ENCODE data around the gene ELP4. TPM values are rescaled to one million over a fixed set of nuclear protein-coding genes. Genes with fewer than 3 reads are reported as not detected.

Gene ELP4
- total RNA-seq, 1 donor from 2014 or later = 16.7 TPM

- TF ChIP-seq, protein P1, sequence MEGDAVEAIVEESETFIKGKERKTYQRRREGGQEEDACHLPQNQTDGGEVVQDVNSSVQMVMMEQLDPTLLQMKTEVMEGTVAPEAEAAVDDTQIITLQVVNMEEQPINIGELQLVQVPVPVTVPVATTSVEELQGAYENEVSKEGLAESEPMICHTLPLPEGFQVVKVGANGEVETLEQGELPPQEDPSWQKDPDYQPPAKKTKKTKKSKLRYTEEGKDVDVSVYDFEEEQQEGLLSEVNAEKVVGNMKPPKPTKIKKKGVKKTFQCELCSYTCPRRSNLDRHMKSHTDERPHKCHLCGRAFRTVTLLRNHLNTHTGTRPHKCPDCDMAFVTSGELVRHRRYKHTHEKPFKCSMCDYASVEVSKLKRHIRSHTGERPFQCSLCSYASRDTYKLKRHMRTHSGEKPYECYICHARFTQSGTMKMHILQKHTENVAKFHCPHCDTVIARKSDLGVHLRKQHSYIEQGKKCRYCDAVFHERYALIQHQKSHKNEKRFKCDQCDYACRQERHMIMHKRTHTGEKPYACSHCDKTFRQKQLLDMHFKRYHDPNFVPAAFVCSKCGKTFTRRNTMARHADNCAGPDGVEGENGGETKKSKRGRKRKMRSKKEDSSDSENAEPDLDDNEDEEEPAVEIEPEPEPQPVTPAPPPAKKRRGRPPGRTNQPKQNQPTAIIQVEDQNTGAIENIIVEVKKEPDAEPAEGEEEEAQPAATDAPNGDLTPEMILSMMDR (conservative IDR thresholded peaks at IDR 0.05; ENCODE audit: low read depth, low read length) = no peak
- no peak overlapping the region for H3K4me3 ChIP-seq (ENCODE audit: low read depth, low read length)
- DNase-seq (ENCODE audit: low read depth) = no peak
These were observed 291.1 kb downstream of the ELP4 start for GRCh38 chr11:31800398-31801265.

- no peak overlapping the region for H3K4me3 ChIP-seq (ENCODE audit: low read depth, low read length)
- DNase-seq (ENCODE audit: low read depth) = no peak
- TF ChIP-seq, protein P1 (conservative IDR thresholded peaks at IDR 0.05; ENCODE audit: low read depth, low read length) = no peak
These were observed 291.7 kb downstream of the ELP4 start for GRCh38 chr11:31801298-31801702.

- TF ChIP-seq, protein P1 (conservative IDR thresholded peaks at IDR 0.05; ENCODE audit: low read depth, low read length) = no peak
- no peak for DNase-seq (ENCODE audit: low read depth)
- H3K4me3 ChIP-seq (ENCODE audit: low read depth, low read length) = no peak overlapping the region
These were observed 292.5 kb downstream of the ELP4 start for GRCh38 chr11:31802000-31802551.

- TF ChIP-seq, protein P1 (conservative IDR thresholded peaks at IDR 0.05; ENCODE audit: low read depth, low read length) = no peak
- no peak overlapping the region for H3K4me3 ChIP-seq (ENCODE audit: low read depth, low read length)
- DNase-seq (ENCODE audit: low read depth) = no peak
These were observed 293.0 kb downstream of the ELP4 start for GRCh38 chr11:31802609-31802989.

DNA sequence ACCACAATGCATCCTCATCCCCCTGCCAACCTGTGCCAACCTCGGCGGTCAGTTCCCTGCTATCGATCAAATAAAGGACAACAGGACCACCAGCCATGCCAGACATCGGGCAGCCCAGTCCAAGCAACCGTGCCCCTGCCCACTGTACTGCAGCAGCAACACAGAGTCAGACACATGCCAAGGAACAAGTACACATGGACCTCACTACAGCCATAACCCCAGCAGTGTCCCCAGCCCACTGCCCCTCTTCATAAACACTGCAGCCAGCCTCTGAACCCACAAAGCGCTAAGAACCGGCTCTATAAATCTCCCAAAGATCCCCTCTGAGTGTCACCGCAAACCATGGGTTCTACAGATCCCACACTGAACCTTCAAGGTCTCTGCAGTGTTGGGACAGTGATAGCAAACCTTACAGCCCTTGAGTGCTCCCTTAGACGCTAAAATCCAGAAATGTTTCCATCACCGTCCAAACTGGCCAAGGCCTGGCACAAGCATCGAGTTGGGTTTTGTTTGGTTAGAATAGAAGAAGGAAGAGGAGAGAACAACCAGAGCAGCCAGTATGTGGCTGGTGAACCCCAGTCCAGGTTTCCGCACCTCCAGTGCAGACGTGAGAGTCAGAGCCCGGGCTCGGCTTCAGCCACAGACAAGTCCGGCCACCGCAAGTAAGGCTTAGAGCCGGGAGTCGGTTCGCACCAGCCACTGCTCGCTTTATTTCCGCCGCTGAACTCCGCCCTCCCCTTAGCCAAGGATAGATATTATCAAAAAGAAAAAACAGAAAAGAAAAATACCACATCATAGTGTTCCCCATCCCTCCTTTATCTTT is 293.6 kb downstream of the ELP4 start:
- H3K4me3 ChIP-seq (ENCODE audit: low read depth, low read length) = no peak overlapping the region
- TF ChIP-seq, protein P1 (conservative IDR thresholded peaks at IDR 0.05; ENCODE audit: low read depth, low read length) = no peak
- DNase-seq (ENCODE audit: low read depth) = no peak

DNA sequence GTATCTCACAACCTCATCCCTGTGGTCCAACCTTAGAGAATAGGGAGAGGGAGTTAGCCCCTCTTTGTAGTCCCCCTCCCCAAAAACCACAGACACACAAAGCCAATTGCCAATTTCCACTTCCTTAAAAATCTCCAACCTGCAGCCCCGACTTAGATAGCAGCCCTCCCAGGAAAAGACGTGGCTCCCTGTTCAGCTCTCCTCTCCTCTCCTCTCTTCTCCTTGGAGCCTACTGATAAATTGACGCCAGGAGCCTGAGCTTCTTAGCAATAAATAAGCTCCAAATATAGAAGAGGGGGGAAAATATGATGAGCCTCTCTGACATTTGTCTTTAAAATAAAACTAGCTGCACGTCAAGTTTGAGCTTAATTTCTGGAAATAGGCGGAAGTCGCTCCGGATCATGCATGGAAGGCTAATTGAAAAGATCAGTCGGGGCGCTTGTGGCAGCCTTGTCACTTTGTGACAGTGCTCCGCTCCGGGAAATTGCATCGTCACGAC is 294.3 kb downstream of the ELP4 start:
- H3K4me3 ChIP-seq (ENCODE audit: low read depth, low read length) = no peak overlapping the region
- no peak for DNase-seq (ENCODE audit: low read depth)
- TF ChIP-seq, protein P1 (conservative IDR thresholded peaks at IDR 0.05; ENCODE audit: low read depth, low read length) = no peak

All from epithelial cell of proximal tubule (primary cell).